ENCODE measurements around the gene NANS.

DNA sequence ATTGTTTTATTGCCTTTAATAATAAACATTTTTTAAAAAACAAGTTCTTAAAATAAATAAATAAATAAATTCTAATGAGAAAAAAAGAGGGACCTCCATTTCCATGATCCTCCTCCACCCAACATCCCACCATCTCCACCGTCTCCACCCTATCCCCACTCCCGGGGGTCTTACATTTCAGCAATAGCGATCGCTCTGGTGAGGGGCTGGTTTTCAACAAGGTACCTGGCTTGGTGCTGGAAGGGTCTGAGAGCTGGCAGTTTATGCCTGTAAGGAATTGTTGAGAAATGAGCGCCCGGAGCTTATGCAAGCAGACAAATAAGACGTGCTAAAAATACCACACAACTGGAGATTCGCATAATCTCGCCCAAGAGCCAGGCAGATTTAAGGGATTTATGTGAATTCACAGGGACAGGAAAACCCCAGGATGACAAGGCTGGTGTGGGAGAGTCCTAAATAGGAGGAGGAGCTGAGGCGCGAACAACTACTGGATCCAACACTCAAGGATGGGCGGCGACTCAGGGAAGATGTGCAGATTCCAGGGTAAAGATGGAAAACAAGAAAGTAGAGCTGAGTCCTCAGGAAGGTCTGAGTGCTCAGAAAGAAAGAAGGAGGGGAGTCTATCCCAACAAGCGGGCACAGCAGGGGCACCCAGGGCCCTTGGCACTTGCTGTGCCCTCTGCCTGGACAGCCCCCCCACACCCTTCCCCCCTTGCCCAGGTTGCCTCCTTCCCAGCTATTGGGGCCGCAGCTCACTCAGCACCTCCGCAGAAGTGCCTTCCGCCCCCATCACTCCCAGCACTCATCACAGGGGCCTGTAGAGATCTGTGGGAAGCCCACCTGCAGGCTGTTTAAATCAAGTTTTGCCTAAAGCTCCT is 35.4 kb downstream of the NANS start:
- TF ChIP-seq L3MBTL2 (conservative IDR thresholded peaks at IDR 0.05) (no peak), SP1 (IDR thresholded peaks at IDR 0.05) (no peak)

All from HEK293T (cell line).